GM12891 (cell line): Measurements from ENCODE around the gene C20orf173.

Experiments
- DNase-seq: peaks from one replicate; pipeline ENCODE4 v3.0.0; 2011; ENCODE audit warnings: low spot score; ENCODE audit not compliant: insufficient read length
- FAIRE-seq: peaks from 2 replicates; lab custom pipeline; 2011; peaks lifted over from hg19 to GRCh38; lab: Jason Lieb, UNC
- PAX5 ChIP-seq: IDR thresholded peaks from 2 replicates; pipeline ENCODE4 v1.6.1; 2011; ENCODE audit warnings: low read length, moderate library complexity, mild to moderate bottlenecking; ENCODE audit not compliant: insufficient read depth, severe bottlenecking
- POLR2A ChIP-seq: IDR thresholded peaks from 2 replicates; pipeline ENCODE4 v1.6.1; 2011; ENCODE audit warnings: low read depth, low read length, control low read depth
- POLR2AphosphoS5 ChIP-seq: IDR thresholded peaks from 2 replicates; pipeline ENCODE4 v1.6.1; 2011; ENCODE audit warnings: low read depth, low read length, control low read depth
- POU2F2 ChIP-seq: IDR thresholded peaks from 2 replicates; pipeline ENCODE4 v1.6.1; 2011; ENCODE audit warnings: low read depth, mild to moderate bottlenecking, control low read depth, low read length, moderate library complexity
- SPI1 ChIP-seq: IDR thresholded peaks from 2 replicates; pipeline ENCODE4 v1.6.1; 2011; ENCODE audit warnings: low read depth, low read length, control low read depth
- TAF1 ChIP-seq: IDR thresholded peaks from 2 replicates; pipeline ENCODE4 v1.6.1; 2011; ENCODE audit warnings: low read depth, low read length, control low read depth

C20orf173 gene

GRCh38 chr20:35496481-35496880, 33.0 kb downstream of the C20orf173 start:
- DNase-seq (no peak), FAIRE-seq (no peak)
- TF ChIP-seq POLR2A: no peak
- no peak for TF ChIP-seq SPI1
- no peak for TF ChIP-seq TAF1
- no peak for TF ChIP-seq PAX5
- TF ChIP-seq POU2F2: no peak
- no peak for TF ChIP-seq POLR2AphosphoS5

DNA sequence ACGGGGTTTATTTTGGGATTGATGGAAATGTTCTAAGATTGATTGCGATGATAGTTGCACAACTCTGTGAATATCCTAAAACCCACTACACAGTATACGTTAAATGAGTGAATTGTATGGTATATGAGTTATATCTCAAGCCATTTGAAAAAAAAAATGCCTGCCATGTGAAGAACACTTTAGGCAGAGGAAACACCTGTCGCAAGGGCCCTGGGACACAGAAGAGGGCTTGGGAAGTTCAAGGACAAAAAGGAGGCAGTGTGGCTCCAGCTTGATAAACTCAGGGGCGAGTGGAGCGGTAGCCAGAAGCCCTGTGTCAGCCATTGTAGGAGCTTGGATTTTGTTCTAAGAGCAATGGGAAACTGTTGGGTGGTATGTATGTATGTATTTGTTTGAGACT, 37.1 kb downstream of the C20orf173 start:
- DNase-seq (no peak), FAIRE-seq (no peak)
- no peak for TF ChIP-seq SPI1
- no peak for TF ChIP-seq TAF1
- TF ChIP-seq POU2F2: no peak
- no peak for TF ChIP-seq POLR2AphosphoS5
- TF ChIP-seq POLR2A: no peak
- no peak for TF ChIP-seq PAX5

- TF ChIP-seq PAX5 (no peak), POU2F2 (no peak), TAF1 (no peak), POLR2A (no peak), POLR2AphosphoS5 (no peak), SPI1 (no peak)
- FAIRE-seq (peak; percentile 68), DNase-seq (no peak)
Observed at GRCh38 chr20:35491823-35492222, 37.6 kb downstream of the C20orf173 start.

- DNase-seq: peak; percentile 62
- peak; percentile 99 for FAIRE-seq
- TF ChIP-seq POU2F2: peak; percentile 65
- TF ChIP-seq SPI1: peak; percentile 93
- TF ChIP-seq POLR2A: peak; percentile 95
- TF ChIP-seq POLR2AphosphoS5: peak; percentile 96
- no peak for TF ChIP-seq PAX5
- peak; percentile 68; the same call in 1 of the 2 replicates for TF ChIP-seq TAF1
Observed at GRCh38 chr20:35490736-35491181, 38.7 kb downstream of the C20orf173 start.

- DNase-seq (no peak), FAIRE-seq (no peak)
- TF ChIP-seq SPI1: no peak
- no peak for TF ChIP-seq POLR2A
- TF ChIP-seq TAF1: no peak
- TF ChIP-seq POU2F2: no peak
- no peak for TF ChIP-seq POLR2AphosphoS5
- TF ChIP-seq PAX5: no peak
Observed at GRCh38 chr20:35489717-35490116, 39.7 kb downstream of the C20orf173 start.

GRCh38 chr20:35487479-35487878, 42.0 kb downstream of the C20orf173 start:
- FAIRE-seq (no peak), DNase-seq (no peak)
- TF ChIP-seq POU2F2 (no peak), PAX5 (no peak), POLR2AphosphoS5 (no peak), TAF1 (no peak), POLR2A (no peak), SPI1 (no peak)

DNA sequence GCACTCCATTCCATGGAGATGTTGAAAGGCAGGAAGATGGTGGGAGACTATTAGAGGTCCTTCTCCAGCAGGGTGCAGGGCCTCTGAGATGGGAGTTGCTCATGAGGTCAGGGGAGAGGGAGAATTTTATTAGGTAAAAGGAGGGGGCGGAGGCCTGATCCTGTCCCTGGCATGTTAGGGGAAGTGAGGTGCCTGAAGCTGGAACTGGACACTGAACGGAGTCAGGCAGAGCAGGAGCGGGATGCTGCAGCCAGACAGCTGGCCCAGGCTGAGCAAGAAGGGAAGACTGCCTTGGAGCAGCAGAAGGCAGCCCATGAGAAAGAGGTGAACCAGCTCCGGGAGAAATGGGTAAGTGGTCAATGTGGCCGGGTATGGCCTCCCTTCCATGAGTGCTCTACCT, 49.7 kb downstream of the C20orf173 start:
- no peak for TF ChIP-seq POLR2A
- TF ChIP-seq TAF1: no peak
- no peak for TF ChIP-seq POU2F2
- FAIRE-seq (no peak), DNase-seq (no peak)

DNA sequence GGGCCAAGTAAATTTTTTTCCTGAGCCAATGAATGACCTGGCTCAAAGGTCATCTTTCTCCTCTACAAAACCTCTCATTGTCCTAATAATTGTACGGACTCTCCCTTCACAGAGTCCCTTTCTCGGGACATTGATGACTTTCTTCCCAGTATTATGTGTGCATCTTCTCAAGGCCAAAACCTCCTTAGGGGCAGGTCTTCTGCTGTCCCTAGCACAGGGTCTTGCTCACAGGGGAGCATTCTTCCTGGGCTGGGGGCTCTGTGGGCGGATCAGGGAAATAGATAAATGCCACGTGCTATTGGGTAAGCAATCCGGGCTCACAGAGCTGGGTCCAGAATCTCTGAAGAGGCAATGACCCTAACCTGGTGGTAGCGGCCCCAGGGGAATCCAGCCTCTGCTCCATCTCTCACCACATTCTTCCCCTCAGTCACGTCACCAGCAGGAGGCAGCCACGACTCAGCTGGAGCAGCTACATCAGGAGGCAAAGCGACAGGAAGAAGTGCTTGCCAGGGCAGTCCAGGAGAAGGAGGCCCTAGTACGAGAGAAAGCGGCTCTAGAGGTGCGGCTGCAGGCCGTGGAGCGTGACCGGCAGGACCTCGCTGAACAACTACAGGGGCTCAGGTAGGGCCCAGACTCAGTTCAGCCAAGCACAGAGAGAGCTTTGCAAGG, 50.5 kb downstream of the C20orf173 start:
- DNase-seq (peak; percentile 34), FAIRE-seq (peak; percentile 87)
- TF ChIP-seq POLR2A (no peak), PAX5 (peak; percentile 78)
